HEK293T (cell line): Measurements from ENCODE around the gene SMARCA5.

Experiments used
- BHLHE40 ChIP-seq: fragments of 450-650 bp; IDR thresholded peaks from 2 replicates; pipeline ENCODE4 v1.6.1; 2016; ENCODE audit warnings: mild to moderate bottlenecking, moderate library complexity, borderline replicate concordance
- ELF4 ChIP-seq: fragments of 450-650 bp; IDR thresholded peaks from 2 replicates; pipeline ENCODE4 v1.6.1; 2017; ENCODE audit warnings: antibody characterized with exemption
- FOXA1 ChIP-seq: fragments of 450-650 bp; IDR thresholded peaks from 2 replicates; pipeline ENCODE4 v1.6.1; 2016; ENCODE audit warnings: mild to moderate bottlenecking
- FOXK2 ChIP-seq: fragments of 450-650 bp; IDR thresholded peaks from 2 replicates; pipeline ENCODE4 v1.6.1; 2016; ENCODE audit warnings: mild to moderate bottlenecking
- FOXM1 ChIP-seq: fragments of 450-650 bp; IDR thresholded peaks from 2 replicates; pipeline ENCODE4 v1.6.1; 2017; ENCODE audit warnings: mild to moderate bottlenecking, borderline replicate concordance
- HDGF ChIP-seq: fragments of 450-650 bp; IDR thresholded peaks from 2 replicates; pipeline ENCODE4 v1.6.1; 2017; ENCODE audit warnings: antibody characterized with exemption, borderline replicate concordance
- NFRKB ChIP-seq: fragments of 450-650 bp; IDR thresholded peaks from 2 replicates; pipeline ENCODE4 v1.6.1; 2016; ENCODE audit warnings: mild to moderate bottlenecking, moderate library complexity
- PKNOX1 ChIP-seq: fragments of 450-650 bp; IDR thresholded peaks from 2 replicates; pipeline ENCODE4 v1.6.1; 2016
- SP1 ChIP-seq: fragments of 450-650 bp; IDR thresholded peaks from 2 replicates; pipeline ENCODE4 v1.6.1; 2017
- SUZ12 ChIP-seq: fragments of 450-650 bp; IDR thresholded peaks from 2 replicates; pipeline ENCODE4 v1.6.1; 2016; ENCODE audit warnings: mild to moderate bottlenecking
- ZNF384 ChIP-seq: fragments of 450-650 bp; IDR thresholded peaks from 2 replicates; pipeline ENCODE4 v1.6.1; 2016

DNA sequence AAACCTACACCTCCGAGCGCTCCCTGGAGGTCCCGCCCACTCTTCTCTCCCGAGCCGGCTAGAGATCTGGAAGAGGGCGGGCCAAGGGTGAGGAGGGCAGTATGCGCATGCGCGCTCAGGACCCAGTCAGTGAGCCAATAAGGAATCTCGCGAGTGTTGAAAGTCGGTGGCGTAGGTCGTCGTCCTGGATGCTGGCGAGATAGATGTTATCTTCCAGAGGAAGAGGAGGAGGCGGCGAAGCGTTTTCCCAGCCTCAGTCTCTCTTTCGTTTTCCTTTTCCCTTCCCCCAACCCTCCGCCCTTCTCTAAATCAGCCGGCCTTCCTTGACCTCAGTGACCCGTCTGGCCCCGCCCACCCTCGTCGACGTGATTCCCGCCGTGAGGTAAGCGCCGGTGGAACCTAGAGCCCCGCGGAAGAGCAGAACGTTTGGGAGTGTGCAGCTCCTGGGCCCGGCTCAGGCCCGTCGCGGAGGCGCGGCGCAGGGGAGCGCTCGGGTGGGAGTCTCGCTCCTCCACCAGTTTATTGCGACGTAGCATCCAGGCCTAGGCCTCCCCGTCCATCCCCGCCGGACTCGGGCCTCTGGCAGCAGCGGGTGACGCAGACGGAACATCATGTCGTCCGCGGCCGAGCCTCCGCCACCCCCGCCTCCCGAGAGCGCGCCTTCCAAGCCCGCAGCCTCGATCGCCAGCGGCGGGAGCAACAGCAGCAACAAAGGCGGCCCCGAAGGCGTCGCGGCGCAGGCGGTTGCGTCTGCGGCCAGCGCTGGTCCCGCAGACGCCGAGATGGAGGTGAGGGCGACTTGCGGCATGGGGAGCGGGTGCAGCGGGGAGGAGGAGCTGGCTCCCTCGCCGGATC, at the start of gene SMARCA5:
- no peak for TF ChIP-seq SP1
- TF ChIP-seq FOXA1, result no peak
- no peak for TF ChIP-seq HDGF
- no peak for TF ChIP-seq BHLHE40
- TF ChIP-seq ELF4, result no peak
- TF ChIP-seq ZNF384, result no peak
- TF ChIP-seq NFRKB, result no peak
- no peak for TF ChIP-seq SUZ12
- no peak for TF ChIP-seq FOXM1
- no peak for TF ChIP-seq FOXK2
- no peak for TF ChIP-seq PKNOX1
